GM15510 (cell line): ENCODE measurements around the gene IQCB1.

ENCODE experiments used
- POLR2A ChIP-seq: IDR thresholded peaks from 3 replicates; pipeline ENCODE4 v1.6.1; 2011; ENCODE audit warnings: borderline replicate concordance; ENCODE audit not compliant: insufficient read length; ENCODE audit errors: extremely low read depth

IQCB1 gene

GRCh38 chr3:121822973-121823372 lies 11.9 kb downstream of the IQCB1 start:
- TF ChIP-seq POLR2A: no peak

GRCh38 chr3:121821421-121822199 lies 13.2 kb downstream of the IQCB1 start:
- no peak for TF ChIP-seq POLR2A

- no peak for TF ChIP-seq POLR2A
Measured at GRCh38 chr3:121819236-121819635, 15.6 kb downstream of the IQCB1 start.

GRCh38 chr3:121818578-121818977 lies 16.3 kb downstream of the IQCB1 start:
- no peak for TF ChIP-seq POLR2A

- no peak for TF ChIP-seq POLR2A
Measured at GRCh38 chr3:121817753-121818152, 17.1 kb downstream of the IQCB1 start.

GRCh38 chr3:121809249-121809648 lies 25.6 kb downstream of the IQCB1 start:
- no peak for TF ChIP-seq POLR2A

GRCh38 chr3:121803771-121804320 lies 31.0 kb downstream of the IQCB1 start:
- no peak for TF ChIP-seq POLR2A

GRCh38 chr3:121800906-121801305 lies 34.0 kb downstream of the IQCB1 start:
- TF ChIP-seq POLR2A: no peak

GRCh38 chr3:121796970-121797369 lies 37.9 kb downstream of the IQCB1 start:
- no peak for TF ChIP-seq POLR2A

- no peak for TF ChIP-seq POLR2A
Measured at GRCh38 chr3:121794264-121794983, 40.4 kb downstream of the IQCB1 start.

- TF ChIP-seq POLR2A: no peak
Measured at GRCh38 chr3:121793078-121793477, 41.8 kb downstream of the IQCB1 start.

GRCh38 chr3:121786485-121786884 lies 48.4 kb downstream of the IQCB1 start:
- no peak for TF ChIP-seq POLR2A

GRCh38 chr3:121781611-121782010 lies 53.2 kb downstream of the IQCB1 start:
- no peak for TF ChIP-seq POLR2A

GRCh38 chr3:121769246-121769645 lies 65.6 kb downstream of the IQCB1 start:
- TF ChIP-seq POLR2A: no peak

- TF ChIP-seq POLR2A: no peak
Measured at GRCh38 chr3:121768452-121768851, 66.4 kb downstream of the IQCB1 start.
